Mononuclear cell (primary cell): ENCODE results near the gene NRG3. TPM values are rescaled to one million over a fixed set of nuclear protein-coding genes. Genes with fewer than 3 reads are reported as not detected.

Experiments used
- H3K27me3 ChIP-seq: 2 replicates; pipeline ENCODE4 v1.6.0; 2011; ENCODE audit warnings: low read length, control low read depth; ENCODE audit not compliant: insufficient read depth
- H3K4me1 ChIP-seq: 2 replicates; pipeline ENCODE4 v1.5.1; 2011; ENCODE audit warnings: mild to moderate bottlenecking, low read length, control low read depth; ENCODE audit not compliant: insufficient read depth
- H3K4me3 ChIP-seq: 2 replicates; pipeline ENCODE4 v1.5.1; 2011; ENCODE audit warnings: mild to moderate bottlenecking, low read length, moderate library complexity
- H3K9me3 ChIP-seq: 2 replicates; pipeline ENCODE4 v1.5.1; 2011; ENCODE audit warnings: low read depth, mild to moderate bottlenecking, control low read depth, low read length
- total RNA-seq: library from RNA; depleted of rRNA; stranded (reverse); fragments of >200 nt; gene quantifications from one replicate; pipeline ENCODE4 v1.2.3, GENCODE V29; 2012

NRG3 gene
- total RNA-seq, 1 donor: not detected

DNA sequence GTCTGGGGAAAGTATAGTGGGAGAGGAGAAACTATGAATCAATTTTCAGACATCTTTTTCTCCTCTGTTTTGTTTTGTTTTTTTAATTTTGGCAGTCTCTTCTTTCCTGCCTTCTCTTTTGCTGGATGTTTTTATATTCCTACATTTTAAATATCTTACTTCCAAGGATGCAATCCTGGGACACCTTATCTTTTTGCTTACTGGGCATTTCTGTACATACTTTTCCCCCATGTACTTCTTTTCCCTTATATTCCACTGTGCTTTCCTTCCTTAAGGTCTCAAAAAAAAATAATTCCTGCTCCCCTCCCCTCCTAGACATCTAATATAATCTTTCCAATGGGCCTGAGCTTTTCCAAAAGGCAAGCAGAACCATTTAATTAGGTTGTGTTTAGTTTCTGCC is 701.1 kb downstream of the NRG3 start:
- H3K9me3 ChIP-seq: no peaks in the 10 kb centered on the region
- H3K4me1 ChIP-seq: no peaks in the 10 kb centered on the region
- H3K27me3 ChIP-seq: no peaks in the 10 kb centered on the region
- no peak overlapping the region for H3K4me3 ChIP-seq

DNA sequence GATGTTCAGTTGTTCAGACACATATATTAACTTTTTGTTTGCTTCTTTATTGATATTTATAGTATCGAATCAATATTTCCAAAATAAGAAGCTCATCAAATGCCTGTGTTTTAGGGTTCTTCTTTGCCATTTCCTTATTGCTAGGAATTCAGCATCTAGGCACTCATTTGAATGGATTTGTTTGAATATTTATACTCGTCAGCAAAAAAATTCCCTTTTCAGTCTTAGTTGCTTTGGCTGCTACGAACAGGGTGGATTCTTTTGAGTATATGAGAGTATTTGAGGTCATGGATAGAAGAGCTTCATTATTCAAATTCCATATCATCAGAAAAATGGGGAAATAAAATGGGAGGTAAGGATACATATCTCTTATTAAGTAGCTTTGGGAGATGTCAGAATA is 706.9 kb downstream of the NRG3 start:
- Histone ChIP-seq H3K9me3 (no peaks in the 10 kb centered on the region), H3K4me1 (no peaks in the 10 kb centered on the region), H3K4me3 (no peak overlapping the region), H3K27me3 (no peaks in the 10 kb centered on the region)

DNA sequence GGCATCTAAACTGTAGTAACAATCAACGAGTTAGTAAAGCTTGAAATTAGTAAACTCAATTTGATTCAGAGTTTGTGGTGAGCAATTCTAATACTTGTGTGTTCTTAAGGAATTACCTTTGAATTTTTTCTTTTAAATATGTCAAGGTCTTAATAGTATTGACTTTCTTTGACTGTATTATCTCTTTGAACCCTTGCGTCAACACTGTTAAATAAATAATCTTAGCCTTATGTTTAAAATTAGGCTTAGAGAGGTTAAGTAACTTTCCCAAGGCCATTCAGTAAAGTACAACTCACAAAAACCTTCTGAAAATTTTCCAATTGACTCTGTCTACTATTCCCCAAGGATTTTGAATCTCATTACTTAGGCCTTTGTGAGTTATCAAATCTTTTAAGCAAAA is 716.4 kb downstream of the NRG3 start:
- no peaks in the 10 kb centered on the region for H3K27me3 ChIP-seq
- no peaks in the 10 kb centered on the region for H3K9me3 ChIP-seq
- H3K4me3 ChIP-seq: no peak overlapping the region
- H3K4me1 ChIP-seq: no peaks in the 10 kb centered on the region

DNA sequence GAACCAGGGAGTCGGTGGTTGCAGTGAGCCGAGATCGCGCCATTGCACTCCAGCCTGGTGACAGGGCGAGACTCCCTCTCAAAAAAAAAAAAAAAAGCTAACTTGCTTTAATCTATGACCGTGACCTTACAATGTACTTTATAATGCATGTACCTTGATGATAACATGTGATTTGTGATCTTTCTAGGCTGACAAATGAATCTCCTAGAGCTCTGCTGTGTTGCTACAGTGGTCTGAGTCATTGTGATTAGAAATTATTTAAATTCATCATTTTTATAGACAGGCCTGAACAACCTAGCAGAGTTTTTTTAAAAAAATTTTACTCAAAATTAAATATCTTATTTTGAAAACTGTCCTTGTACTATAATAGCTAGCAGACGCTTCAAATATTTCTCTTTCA is 722.8 kb downstream of the NRG3 start:
- H3K9me3 ChIP-seq: no peaks in the 10 kb centered on the region
- H3K27me3 ChIP-seq: no peaks in the 10 kb centered on the region
- no peaks in the 10 kb centered on the region for H3K4me1 ChIP-seq
- no peak overlapping the region for H3K4me3 ChIP-seq

DNA sequence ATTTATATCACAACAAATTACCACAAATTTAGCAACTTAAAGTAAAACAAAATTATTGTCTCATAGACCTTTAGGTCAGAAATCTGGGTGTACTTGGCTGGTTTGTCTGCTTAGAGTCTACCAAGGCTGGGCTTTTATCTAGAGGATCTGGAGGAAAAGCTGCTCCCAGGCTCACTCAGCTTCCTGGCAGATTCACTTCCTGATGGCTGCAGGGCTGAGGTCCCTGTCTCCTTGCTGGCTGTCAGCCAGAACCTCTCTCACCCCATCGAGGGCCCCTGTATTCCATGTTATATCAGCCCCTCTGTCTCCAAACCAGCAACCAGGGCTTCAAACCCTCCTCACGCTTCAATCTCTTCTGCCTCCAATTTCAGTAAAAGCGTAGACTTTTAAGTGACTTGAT is 734.9 kb downstream of the NRG3 start:
- no peak overlapping the region for H3K4me3 ChIP-seq

DNA sequence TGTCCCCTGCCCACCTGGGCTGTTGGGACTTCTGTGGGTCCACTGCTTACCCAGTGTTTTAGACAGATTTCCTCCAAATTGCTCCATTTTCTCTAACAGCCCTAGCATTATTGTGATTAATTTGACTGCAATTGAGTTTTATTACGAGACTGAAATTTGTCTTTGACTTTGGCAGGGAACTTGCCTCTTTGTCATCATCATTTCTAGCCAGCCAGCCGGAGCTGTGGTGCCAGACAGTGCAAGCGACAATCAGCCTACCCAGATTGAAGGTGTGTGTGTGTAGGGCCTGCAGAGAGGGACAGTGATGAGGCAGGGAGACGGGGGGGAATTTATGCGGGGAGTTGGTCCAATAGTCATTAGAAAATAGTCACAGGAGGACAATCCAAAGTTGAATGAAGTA is 743.0 kb downstream of the NRG3 start:
- no peaks in the 10 kb centered on the region for H3K27me3 ChIP-seq

More for the DNA sequence above, 734.9 kb downstream of the NRG3 start:
- H3K9me3 ChIP-seq: no peaks in the 10 kb centered on the region
- no peaks in the 10 kb centered on the region for H3K4me1 ChIP-seq
- H3K27me3 ChIP-seq: no peaks in the 10 kb centered on the region

DNA sequence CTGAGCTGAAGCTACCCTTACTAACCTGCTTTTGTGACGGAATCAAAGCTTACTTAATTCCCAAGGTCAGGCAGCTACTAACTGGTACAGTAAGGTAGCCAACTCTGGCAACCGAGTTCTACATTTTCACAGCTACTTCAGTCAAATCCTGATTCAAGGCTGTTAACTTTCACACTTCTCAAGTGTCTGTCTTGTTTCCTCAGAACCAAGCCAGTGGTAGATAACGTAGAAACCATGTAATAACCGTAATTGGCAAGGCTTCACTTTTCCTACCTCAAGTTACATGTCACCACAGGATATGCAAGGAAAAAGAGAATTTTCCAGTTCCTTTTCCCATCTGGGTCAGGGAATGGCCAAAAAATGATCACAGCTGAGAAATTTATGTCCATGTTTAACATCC is 746.7 kb downstream of the NRG3 start:
- no peak overlapping the region for H3K4me3 ChIP-seq
- no peaks in the 10 kb centered on the region for H3K9me3 ChIP-seq
- H3K4me1 ChIP-seq: no peaks in the 10 kb centered on the region
- H3K27me3 ChIP-seq: no peaks in the 10 kb centered on the region

More for the DNA sequence above, 743.0 kb downstream of the NRG3 start:
- Histone ChIP-seq H3K9me3 (no peaks in the 10 kb centered on the region), H3K4me3 (no peak overlapping the region), H3K4me1 (no peaks in the 10 kb centered on the region)

DNA sequence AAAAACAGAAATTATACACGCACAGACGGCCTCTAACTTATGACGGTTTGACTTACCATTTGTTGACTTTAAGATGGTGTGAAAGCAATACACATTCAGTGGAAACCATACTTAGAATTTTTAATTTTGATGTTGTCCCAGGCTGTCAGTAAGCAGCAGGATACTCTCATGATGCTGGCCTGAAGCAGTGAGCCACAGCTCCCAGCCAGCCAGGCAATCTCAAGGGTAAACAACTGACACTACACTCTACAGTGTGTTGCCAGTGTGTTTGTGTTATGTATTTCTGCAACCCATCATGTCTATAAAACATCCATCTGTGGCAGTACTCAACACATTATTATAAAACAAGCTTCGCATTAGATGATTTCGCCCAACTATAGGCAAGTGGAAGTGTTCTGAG is 747.5 kb downstream of the NRG3 start:
- Histone ChIP-seq H3K27me3 (no peaks in the 10 kb centered on the region), H3K9me3 (no peaks in the 10 kb centered on the region), H3K4me3 (no peak overlapping the region), H3K4me1 (no peaks in the 10 kb centered on the region)

DNA sequence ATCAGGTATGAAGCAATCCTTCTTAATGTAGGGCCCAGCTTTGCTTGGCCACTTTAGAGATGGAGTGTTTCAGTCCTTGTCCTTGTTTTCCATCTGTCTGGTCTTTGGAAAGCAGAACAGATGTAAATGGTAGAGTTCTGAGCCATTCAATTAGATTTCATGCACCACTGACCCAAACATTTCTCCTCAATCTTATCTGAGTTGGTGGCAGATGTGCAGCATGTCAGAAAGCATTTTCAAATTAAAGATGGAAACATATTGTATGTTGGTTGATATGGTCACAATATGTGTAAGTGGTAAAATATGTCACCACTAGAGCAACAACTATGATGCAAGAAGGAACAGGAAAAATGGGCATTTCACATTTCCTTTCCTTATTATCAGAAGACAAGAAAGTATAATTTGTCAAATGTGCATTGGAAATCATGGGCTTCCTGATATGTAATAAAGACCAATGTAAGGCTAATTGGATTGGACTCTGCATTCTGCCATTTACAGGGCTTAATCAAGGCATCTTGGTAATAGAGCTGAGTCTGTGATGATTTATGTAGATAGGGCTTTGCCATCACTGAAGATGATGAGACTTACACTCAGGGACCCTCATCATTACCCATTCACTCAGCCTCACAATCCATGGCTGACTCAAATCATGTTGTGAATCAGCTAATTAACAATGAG is 750.7 kb downstream of the NRG3 start:
- H3K4me3 ChIP-seq: no peak overlapping the region
- H3K9me3 ChIP-seq: no peaks in the 10 kb centered on the region
- H3K27me3 ChIP-seq: no peaks in the 10 kb centered on the region
- H3K4me1 ChIP-seq: no peaks in the 10 kb centered on the region

DNA sequence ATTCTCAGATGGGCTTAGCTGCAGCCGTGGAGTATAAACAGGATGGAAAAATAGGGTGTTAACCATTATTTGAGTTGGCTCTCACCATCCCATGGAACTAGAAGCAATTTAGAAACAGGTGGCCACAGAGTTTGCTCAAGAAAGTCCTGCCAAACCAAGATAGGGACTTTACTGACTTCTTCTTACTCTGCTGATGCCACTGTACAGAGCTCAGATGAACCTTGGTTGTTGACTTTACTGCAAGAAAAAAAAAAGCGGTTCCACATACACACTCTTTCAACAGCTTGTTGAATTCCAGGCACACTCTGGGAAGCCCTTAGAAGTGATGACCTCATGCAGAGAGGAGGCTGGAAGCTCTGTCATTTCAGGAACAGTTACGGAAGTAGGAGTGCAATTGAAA is 753.4 kb downstream of the NRG3 start:
- Histone ChIP-seq H3K4me3 (no peak overlapping the region), H3K27me3 (no peaks in the 10 kb centered on the region), H3K9me3 (no peaks in the 10 kb centered on the region), H3K4me1 (no peaks in the 10 kb centered on the region)

DNA sequence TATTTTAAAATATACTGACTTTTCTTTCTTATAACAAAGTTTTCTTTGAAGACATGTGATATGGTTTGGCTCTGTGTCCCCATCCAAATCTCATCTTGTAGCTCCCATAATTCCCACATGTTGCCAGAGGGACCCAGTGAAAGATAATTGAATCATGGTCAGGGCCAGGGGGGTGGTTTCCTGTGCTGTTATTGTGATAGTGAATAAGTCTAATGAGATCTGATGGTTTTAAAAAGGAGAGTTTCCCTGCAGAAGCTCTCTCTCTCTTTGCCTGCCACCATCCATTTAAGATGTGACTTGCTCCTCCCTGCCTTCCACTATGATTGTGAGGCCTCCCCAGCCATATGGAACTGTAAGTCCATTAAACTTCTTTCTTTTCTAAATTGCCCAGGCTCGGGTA is 768.1 kb downstream of the NRG3 start:
- no peaks in the 10 kb centered on the region for H3K4me1 ChIP-seq
- H3K27me3 ChIP-seq: no peaks in the 10 kb centered on the region
- H3K9me3 ChIP-seq: no peaks in the 10 kb centered on the region
- H3K4me3 ChIP-seq: no peak overlapping the region

DNA sequence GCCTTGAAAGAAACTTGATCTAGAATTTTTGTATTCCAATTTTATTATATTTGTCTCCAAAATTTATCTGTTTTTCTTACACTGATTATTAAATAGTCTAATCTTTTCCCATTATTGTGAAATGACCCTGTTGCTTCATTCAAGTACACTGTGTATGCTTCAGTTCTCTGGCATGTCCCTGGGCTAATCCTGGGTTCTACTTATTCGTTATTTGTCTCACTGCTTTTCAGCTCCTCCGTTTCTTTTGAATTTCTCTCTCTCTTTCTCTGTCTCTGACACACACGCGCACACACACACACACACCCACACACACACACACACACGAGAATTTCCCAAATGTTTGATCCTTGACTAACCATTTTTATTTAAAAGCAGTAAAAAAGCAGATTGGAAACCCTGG is 768.6 kb downstream of the NRG3 start:
- no peaks in the 10 kb centered on the region for H3K4me1 ChIP-seq

DNA sequence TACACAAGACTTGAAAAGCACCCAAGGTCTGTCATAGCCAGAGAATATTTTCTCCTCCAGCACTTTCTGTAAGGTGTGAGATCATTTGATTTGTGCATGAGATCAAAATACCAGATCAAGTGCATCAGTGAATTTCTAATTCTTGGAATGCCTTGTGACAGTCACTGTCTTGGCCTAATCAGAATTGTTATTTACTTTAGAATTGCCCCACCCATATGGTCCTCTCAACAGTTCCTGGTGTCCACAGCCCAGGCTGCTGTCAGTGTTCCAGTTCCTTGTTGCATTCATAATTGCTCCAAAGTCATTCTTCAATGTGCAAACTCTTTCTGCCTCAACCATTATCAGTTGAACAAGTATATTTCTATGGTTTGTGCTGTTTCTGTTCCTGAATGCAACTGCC is 770.2 kb downstream of the NRG3 start:
- Histone ChIP-seq H3K4me1 (no peaks in the 10 kb centered on the region), H3K4me3 (no peak overlapping the region), H3K9me3 (no peaks in the 10 kb centered on the region), H3K27me3 (no peaks in the 10 kb centered on the region)

More for the DNA sequence above, 768.6 kb downstream of the NRG3 start:
- Histone ChIP-seq H3K27me3 (no peaks in the 10 kb centered on the region), H3K9me3 (no peaks in the 10 kb centered on the region), H3K4me3 (no peak overlapping the region)

DNA sequence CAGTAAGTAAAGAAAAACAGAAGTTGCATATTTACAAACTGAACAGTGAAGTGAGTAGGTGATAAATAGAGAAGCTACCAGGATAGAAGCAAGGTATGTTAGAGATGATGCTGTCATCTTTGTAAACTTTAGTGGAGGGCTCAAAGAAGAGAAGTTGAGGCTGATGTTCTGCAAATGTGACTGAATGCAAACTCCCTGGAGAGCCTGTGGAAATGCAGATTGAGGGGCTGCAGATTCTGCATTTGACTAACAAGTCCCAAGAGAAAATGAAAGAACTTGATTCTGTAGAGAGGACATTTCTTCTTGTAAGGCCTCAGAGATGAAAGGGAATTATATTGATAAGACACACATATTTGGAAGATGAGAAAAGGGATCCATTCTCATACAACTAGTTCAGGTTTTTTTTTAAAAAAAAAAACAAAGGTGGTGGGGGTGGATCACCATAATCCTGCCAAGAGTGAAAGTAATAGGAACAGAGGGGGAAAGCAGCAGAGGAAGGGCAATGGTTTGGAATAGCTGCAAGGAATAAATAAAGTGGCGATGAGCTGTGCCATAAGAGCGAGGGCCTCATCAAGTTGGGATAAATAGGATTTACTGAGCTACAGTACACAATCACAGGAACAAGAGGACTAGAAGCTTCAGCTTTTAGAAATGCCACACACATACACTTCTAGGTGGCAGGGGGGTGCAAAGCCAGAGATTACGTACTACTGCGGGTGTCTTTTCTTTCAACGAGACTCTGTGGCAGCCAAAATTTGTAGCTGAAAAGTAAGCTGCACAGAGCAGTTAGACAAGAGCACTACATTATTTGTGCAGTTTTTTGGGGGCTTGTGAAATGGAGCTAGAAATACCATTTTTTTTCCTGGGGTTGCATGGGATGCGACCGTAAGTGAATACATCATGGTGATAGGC is 778.5 kb downstream of the NRG3 start:
- no peaks in the 10 kb centered on the region for H3K27me3 ChIP-seq
- no peaks in the 10 kb centered on the region for H3K4me1 ChIP-seq
- no peaks in the 10 kb centered on the region for H3K9me3 ChIP-seq

DNA sequence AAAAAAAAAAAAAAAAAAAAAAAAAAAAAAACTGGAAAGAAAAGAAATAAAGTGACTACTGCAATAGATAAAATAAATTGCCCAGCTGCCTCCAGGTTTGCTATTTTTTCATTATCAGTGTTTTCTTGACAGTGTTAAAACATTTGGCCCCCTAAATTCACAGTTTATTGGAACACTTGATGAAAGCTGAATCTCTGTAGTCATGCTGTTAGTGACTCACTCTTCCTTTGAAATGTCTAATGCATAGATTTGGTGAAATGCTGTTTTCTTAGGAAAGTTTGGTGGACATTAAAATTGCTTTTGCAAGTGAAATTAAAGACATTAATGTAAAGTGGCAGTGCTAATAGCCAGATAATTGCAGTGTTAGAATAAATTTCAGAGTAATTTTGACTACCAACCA is 785.2 kb downstream of the NRG3 start:
- Histone ChIP-seq H3K9me3 (no peaks in the 10 kb centered on the region), H3K4me1 (no peaks in the 10 kb centered on the region), H3K27me3 (no peaks in the 10 kb centered on the region), H3K4me3 (no peak overlapping the region)

More for the DNA sequence above, 778.5 kb downstream of the NRG3 start:
- no peak overlapping the region for H3K4me3 ChIP-seq

DNA sequence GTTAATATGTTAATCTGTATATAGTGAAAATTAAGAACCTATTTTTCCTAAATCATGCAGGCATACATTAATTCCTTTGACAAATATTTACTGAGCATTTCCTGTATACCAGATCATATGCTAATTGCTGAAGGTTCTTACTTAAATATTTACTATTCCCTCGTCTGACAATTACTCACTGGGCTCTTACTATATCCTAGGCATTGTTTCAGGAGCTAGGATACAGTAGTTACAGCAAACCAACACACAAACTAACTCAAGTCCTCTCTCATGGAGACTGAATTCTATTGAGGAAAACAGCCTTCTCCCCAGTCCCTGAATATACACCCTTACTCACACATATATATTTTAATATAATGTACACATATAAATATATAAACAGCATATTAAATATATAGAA is 786.0 kb downstream of the NRG3 start:
- Histone ChIP-seq H3K4me3 (no peak overlapping the region), H3K27me3 (no peaks in the 10 kb centered on the region), H3K9me3 (no peaks in the 10 kb centered on the region), H3K4me1 (no peaks in the 10 kb centered on the region)
